H9 (cell line): ENCODE results near the gene KRTCAP2. TPM values are rescaled to one million over a fixed set of nuclear protein-coding genes. Genes with fewer than 3 reads are reported as not detected.

Experiments
- DNase-seq: peaks from one replicate; pipeline ENCODE4 v3.0.0-alpha.2; 2017
- H2AFZ ChIP-seq: one replicate; pipeline ENCODE4 v1.6.1; 2013; ENCODE audit warnings: mild to moderate bottlenecking, low read length, control low read depth, moderate library complexity
- H2AK5ac ChIP-seq: 2 replicates; pipeline ENCODE4 v1.6.1; 2013; ENCODE audit warnings: low read length, control low read depth, mixed read lengths; ENCODE audit not compliant: insufficient read length
- H2BK120ac ChIP-seq: one replicate; pipeline ENCODE4 v1.6.1; 2013; ENCODE audit warnings: low read depth, mild to moderate bottlenecking, low read length, control low read depth, inconsistent platforms; ENCODE audit not compliant: poor library complexity, severe bottlenecking
- H2BK12ac ChIP-seq: 2 replicates; pipeline ENCODE4 v1.6.1; 2013; ENCODE audit warnings: low read length, control low read depth, mixed read lengths, low read depth; ENCODE audit not compliant: insufficient read length
- H2BK15ac ChIP-seq: 2 replicates; pipeline ENCODE4 v1.6.1; 2013; ENCODE audit warnings: low read depth, low read length, control low read depth
- H2BK20ac ChIP-seq: one replicate; pipeline ENCODE4 v1.6.1; 2013; ENCODE audit warnings: low read depth, mild to moderate bottlenecking, low read length, control low read depth, inconsistent platforms; ENCODE audit not compliant: poor library complexity, severe bottlenecking
- H2BK5ac ChIP-seq: 2 replicates; pipeline ENCODE4 v1.6.1; 2013; ENCODE audit warnings: low read length, control low read depth, mixed read lengths; ENCODE audit not compliant: insufficient read length
- H3K14ac ChIP-seq: 2 replicates; pipeline ENCODE4 v1.6.1; 2013; ENCODE audit warnings: low read length, control low read depth; ENCODE audit not compliant: insufficient read depth
- H3K18ac ChIP-seq: 2 replicates; pipeline ENCODE4 v1.6.1; 2013; ENCODE audit warnings: low read depth, mild to moderate bottlenecking, mixed read lengths, low read length, control low read depth; ENCODE audit not compliant: insufficient read length
- H3K23ac ChIP-seq: 2 replicates; pipeline ENCODE4 v1.6.1; 2013; ENCODE audit warnings: low read length, control low read depth, mixed read lengths, low read depth; ENCODE audit not compliant: insufficient read length
- H3K23me2 ChIP-seq: 2 replicates; pipeline ENCODE4 v1.6.1; 2013; ENCODE audit warnings: low read depth, mild to moderate bottlenecking, mixed read lengths, low read length, control low read depth; ENCODE audit not compliant: insufficient read length, poor library complexity, severe bottlenecking
- H3K27ac ChIP-seq: 2 replicates; pipeline ENCODE4 v1.5.1; 2013; ENCODE audit warnings: low read length, control low read depth, mixed read lengths, low read depth; ENCODE audit not compliant: insufficient read length
- H3K27me3 ChIP-seq: 2 replicates; pipeline ENCODE4 v1.6.1; 2013; ENCODE audit warnings: low read length, control low read depth, inconsistent platforms; ENCODE audit not compliant: insufficient read depth
- H3K4ac ChIP-seq: 2 replicates; pipeline ENCODE4 v1.6.1; 2013; ENCODE audit warnings: low read depth, mild to moderate bottlenecking, control low read depth, inconsistent platforms, low read length, moderate library complexity
- H3K4me1 ChIP-seq: 2 replicates; pipeline ENCODE4 v1.6.1; 2013; ENCODE audit warnings: low read length, control low read depth, inconsistent platforms; ENCODE audit not compliant: insufficient read depth
- H3K4me2 ChIP-seq: 2 replicates; pipeline ENCODE4 v1.6.1; 2013; ENCODE audit warnings: low read length, control low read depth, mixed read lengths; ENCODE audit not compliant: insufficient read length, insufficient read depth
- H3K56ac ChIP-seq: 2 replicates; pipeline ENCODE4 v1.6.1; 2013; ENCODE audit warnings: low read depth, mild to moderate bottlenecking, mixed read lengths, low read length, control low read depth; ENCODE audit not compliant: insufficient read length
- H3K79me1 ChIP-seq: 2 replicates; pipeline ENCODE4 v1.6.1; 2013; ENCODE audit warnings: low read depth, mild to moderate bottlenecking, moderate library complexity, low read length, control low read depth, inconsistent platforms; ENCODE audit not compliant: insufficient read depth, poor library complexity, severe bottlenecking
- H3K79me2 ChIP-seq: 2 replicates; pipeline ENCODE4 v1.6.1; 2013; ENCODE audit warnings: low read length, control low read depth, inconsistent platforms; ENCODE audit not compliant: insufficient read depth
- H3K9ac ChIP-seq: 2 replicates; pipeline ENCODE4 v1.6.1; 2013; ENCODE audit warnings: low read length, control low read depth, mixed read lengths; ENCODE audit not compliant: insufficient read length; ENCODE audit errors: extremely low read depth
- H3K9me3 ChIP-seq: one replicate; pipeline ENCODE4 v1.6.1; 2013; ENCODE audit warnings: low read depth, low read length, inconsistent platforms; ENCODE audit not compliant: control insufficient read depth
- H3T11ph ChIP-seq: one replicate; pipeline ENCODE4 v1.6.1; 2013; ENCODE audit warnings: mild to moderate bottlenecking, low read length, control low read depth, inconsistent platforms
- H4K20me1 ChIP-seq: one replicate; pipeline ENCODE4 v1.6.1; 2013; ENCODE audit not compliant: control insufficient read depth, insufficient read length, insufficient read depth
- H4K5ac ChIP-seq: 2 replicates; pipeline ENCODE4 v1.6.1; 2013; ENCODE audit warnings: low read depth, mild to moderate bottlenecking, mixed read lengths, low read length, control low read depth; ENCODE audit not compliant: insufficient read length
- H4K8ac ChIP-seq: replicated peaks from 2 replicates; pipeline ENCODE4 v1.6.1; 2013; ENCODE audit warnings: low read length, control low read depth, mixed read lengths, low read depth; ENCODE audit not compliant: insufficient read length
- H4K91ac ChIP-seq: 2 replicates; pipeline ENCODE4 v1.6.1; 2013; ENCODE audit warnings: low read depth, mild to moderate bottlenecking, moderate library complexity, mixed read lengths, low read length, control low read depth; ENCODE audit not compliant: insufficient read length
- H3K27ac Mint-ChIP-seq, 3 experiments: 2 replicates in 2 of 3; 3 replicates in 1 of 3; pipeline ENCODE4 v1.8.0; 2020 to 2021; ENCODE audit warnings: mixed read lengths in 3 of 3, mild to moderate bottlenecking in 1 of 3, moderate library complexity in 1 of 3
- H3K27me3 Mint-ChIP-seq: 2 replicates; pipeline ENCODE4 v1.8.0; 2021; ENCODE audit warnings: low read depth, mild to moderate bottlenecking, moderate library complexity, mixed read lengths
- H3K36me3 Mint-ChIP-seq, 3 experiments: 2 replicates in 2 of 3; 3 replicates in 1 of 3; pipeline ENCODE4 v1.8.0; 2020 to 2021; ENCODE audit warnings: low read depth in 3 of 3, mixed read lengths in 3 of 3; ENCODE audit not compliant: insufficient read depth in 1 of 3
- H3K4me1 Mint-ChIP-seq, 2 experiments: 2 replicates each; pipeline ENCODE4 v1.8.0; 2020; ENCODE audit warnings: mixed read lengths in 2 of 2
- H3K4me3 Mint-ChIP-seq, 2 experiments: 2 replicates in 1 of 2; 3 replicates in 1 of 2; pipeline ENCODE4 v1.8.0; 2020 to 2021; ENCODE audit warnings: mild to moderate bottlenecking in 2 of 2, mixed read lengths in 2 of 2, moderate library complexity in 1 of 2
- H3K9me3 Mint-ChIP-seq, 2 experiments: 2 replicates in 1 of 2; 3 replicates in 1 of 2; pipeline ENCODE4 v1.8.0; 2020; ENCODE audit warnings: mild to moderate bottlenecking in 2 of 2, mixed read lengths in 2 of 2, moderate library complexity in 1 of 2
- WGBS: extraction: QIAGEN DNeasy Blood & Tissue Kit; methylation state at CpG from one replicate; pipeline ENCODE4 v1.1.7; 2013; ENCODE audit warnings: missing lambda C conversion rate, low lambda C conversion rate, mixed read lengths; ENCODE audit not compliant: insufficient read length; ENCODE audit errors: extremely low coverage; 5-methylcytosine and 5-hydroxymethylcytosine counted together
- total RNA-seq: library from RNA; stranded (reverse); gene quantifications from 2 replicates; pipeline ENCODE4 v1.2.1, GENCODE V29; 2021
- TF ChIP-seq, protein P1 (sequence below): fragments of 200-600 bp; sonication (generic); conservative IDR thresholded peaks from 3 replicates; pipeline ENCODE4 v1.8.0; 2021; ENCODE audit warnings: antibody characterized with exemption, mild to moderate bottlenecking

Gene KRTCAP2
- total RNA-seq, 1 experiment from 2014 or later = 149 TPM

DNA sequence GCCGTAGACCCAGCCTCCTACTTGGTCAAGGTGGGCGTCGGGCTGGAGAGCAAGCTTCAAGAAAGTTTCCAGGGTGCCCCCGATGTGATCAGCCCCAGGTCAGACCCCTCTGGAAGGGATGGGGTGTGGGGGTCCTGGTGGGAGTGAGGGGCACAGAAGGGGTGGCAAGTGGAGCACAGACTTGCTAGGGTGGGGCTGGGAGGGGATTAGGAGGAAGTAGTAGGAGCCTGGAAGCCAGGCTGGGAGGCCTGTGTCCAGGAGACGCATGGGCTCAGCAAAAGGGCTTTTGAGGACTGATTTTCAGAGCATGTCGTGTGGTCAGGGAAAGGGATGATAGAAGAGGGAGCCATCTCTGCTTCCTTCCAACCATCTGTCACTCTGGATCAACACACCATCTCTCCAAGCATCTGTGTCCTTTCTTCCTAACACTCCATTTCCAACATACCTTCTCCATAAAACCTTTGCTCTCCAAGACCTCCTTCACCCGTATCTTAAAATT, 9.0 kb upstream of the KRTCAP2 start:
- Histone ChIP-seq H2AK5ac (no peak overlapping the region), H3K56ac (no peak overlapping the region), H4K8ac (no peak overlapping the region), H3K23ac (no peak overlapping the region), H3K14ac (no peak overlapping the region), H3K79me2 (no peaks in the 10 kb centered on the region), H4K91ac (no peak overlapping the region), H3K9me3 (no peaks in the 10 kb centered on the region), H3K27me3 (no peaks in the 10 kb centered on the region), H3K4me1 (peaks cover 3% of the 10 kb centered on the region), H2BK120ac (no peak overlapping the region), H3K18ac (no peak overlapping the region), H3K4me2 (no peak overlapping the region), H2BK5ac (no peak overlapping the region), H3K79me1 (no peaks in the 10 kb centered on the region), H3T11ph (no peak overlapping the region), H3K4ac (no peak overlapping the region), H2BK15ac (no peak overlapping the region), H2BK20ac (no peak overlapping the region), H3K27ac (no peak overlapping the region), H2AFZ (no peak overlapping the region), H4K5ac (no peak overlapping the region), H2BK12ac (no peak overlapping the region), H4K20me1 (no peaks in the 10 kb centered on the region), H3K23me2 (no peaks in the 10 kb centered on the region), H3K9ac (no peak overlapping the region)
- peaks cover 35 to 63% (median 52%) of the 10 kb centered on the region in 3 experiments for H3K36me3 Mint-ChIP-seq
- H3K4me3 Mint-ChIP-seq = no peak overlapping the region
- 100% methylated on average over 1 of the region's 7 CpGs for WGBS
- H3K27ac Mint-ChIP-seq = no peak overlapping the region
- no peaks in the 10 kb centered on the region for H3K9me3 Mint-ChIP-seq
- no peak for DNase-seq
- peaks cover 14 to 19% of the 10 kb centered on the region in 2 experiments for H3K4me1 Mint-ChIP-seq
- TF ChIP-seq, protein P1, sequence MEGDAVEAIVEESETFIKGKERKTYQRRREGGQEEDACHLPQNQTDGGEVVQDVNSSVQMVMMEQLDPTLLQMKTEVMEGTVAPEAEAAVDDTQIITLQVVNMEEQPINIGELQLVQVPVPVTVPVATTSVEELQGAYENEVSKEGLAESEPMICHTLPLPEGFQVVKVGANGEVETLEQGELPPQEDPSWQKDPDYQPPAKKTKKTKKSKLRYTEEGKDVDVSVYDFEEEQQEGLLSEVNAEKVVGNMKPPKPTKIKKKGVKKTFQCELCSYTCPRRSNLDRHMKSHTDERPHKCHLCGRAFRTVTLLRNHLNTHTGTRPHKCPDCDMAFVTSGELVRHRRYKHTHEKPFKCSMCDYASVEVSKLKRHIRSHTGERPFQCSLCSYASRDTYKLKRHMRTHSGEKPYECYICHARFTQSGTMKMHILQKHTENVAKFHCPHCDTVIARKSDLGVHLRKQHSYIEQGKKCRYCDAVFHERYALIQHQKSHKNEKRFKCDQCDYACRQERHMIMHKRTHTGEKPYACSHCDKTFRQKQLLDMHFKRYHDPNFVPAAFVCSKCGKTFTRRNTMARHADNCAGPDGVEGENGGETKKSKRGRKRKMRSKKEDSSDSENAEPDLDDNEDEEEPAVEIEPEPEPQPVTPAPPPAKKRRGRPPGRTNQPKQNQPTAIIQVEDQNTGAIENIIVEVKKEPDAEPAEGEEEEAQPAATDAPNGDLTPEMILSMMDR = no peak
- no peaks in the 10 kb centered on the region; the same call in 1 of the 2 replicates for H3K27me3 Mint-ChIP-seq
